Breast epithelium (tissue), 4 donors: ENCODE data around the gene TRIM56. TPM values are rescaled to one million over a fixed set of nuclear protein-coding genes. Genes with fewer than 3 reads are reported as not detected.
A peak's percentile ranks its signal among the peaks of the same experiment; 100 is the strongest.
"Not testable (repeated sequence)": the region's sequence is repeated elsewhere in the genome, so short reads cannot be mapped to it uniquely, and the experiment has no call there.

ENCODE experiments used
- DNase-seq, 2 donors: peaks; one replicate each; pipeline ENCODE4 v3.0.0-alpha.2; 2019; ENCODE audit warnings: low spot score in 2 of 2
- H3K27ac ChIP-seq, 2 donors: fragments of 200-600 bp; sonication (generic) in 1 of 2; one replicate each; pipeline ENCODE4 v1.5.1; 2016 to 2019; ENCODE audit warnings: mild to moderate bottlenecking in 1 of 2
- H3K27me3 ChIP-seq, 2 donors: fragments of 200-600 bp; sonication (generic) in 1 of 2; one replicate each; pipeline versions ENCODE4 v1.5.1 to v1.6.0; 2017 to 2019; ENCODE audit warnings: control low read depth in 1 of 2, mild to moderate bottlenecking in 1 of 2
- H3K36me3 ChIP-seq: fragments of 200-600 bp; one replicate; pipeline ENCODE4 v1.5.1; 2019
- H3K4me1 ChIP-seq, 2 donors: fragments of 200-600 bp; sonication (generic); one replicate each; pipeline ENCODE4 v1.5.1; 2016 to 2019; ENCODE audit warnings: control low read depth in 1 of 2
- H3K4me3 ChIP-seq, 3 donors: fragments of 200-600 bp; sonication (generic); 1 replicate in 2 of 3; 2 replicates in 1 of 3; pipeline ENCODE4 v1.5.1; 2016 to 2019; ENCODE audit warnings: mild to moderate bottlenecking in 3 of 3, moderate library complexity in 2 of 3
- H3K9me3 ChIP-seq, 2 donors: fragments of 200-600 bp; sonication (generic) in 1 of 2; one replicate each; pipeline ENCODE4 v1.5.1; 2016 to 2019; ENCODE audit warnings: control low read depth in 1 of 2
- POLR2A ChIP-seq: fragments of 450-650 bp; IDR thresholded peaks from one replicate; pipeline ENCODE4 v1.6.1; 2016; ENCODE audit warnings: antibody characterized with exemption, mild to moderate bottlenecking, moderate library complexity
- POLR2AphosphoS5 ChIP-seq, 3 donors: sonication (generic); formaldehyde crosslinking; IDR thresholded peaks; one replicate each; pipeline ENCODE4 v1.6.1; 2017; ENCODE audit warnings: antibody characterized with exemption in 3 of 3
- intact Hi-C: fragments of 100-400 bp; cut with DNase I; formaldehyde crosslinking; loops from one replicate; pipeline ENCODE4 v1.15.1; 2023; ENCODE audit warnings: low total_unique reads
- total RNA-seq, 3 donors: library from RNA; depleted of rRNA; stranded (reverse); fragments of >200 nt; gene quantifications; one replicate each; pipeline ENCODE4 v1.1.0, GENCODE V29; 2016
- TF ChIP-seq, protein P1 (sequence below), 3 donors: fragments of 450-650 bp; IDR thresholded peaks; one replicate each; pipeline ENCODE4 v1.5.1; 2016 to 2017; ENCODE audit warnings: antibody characterized with exemption in 3 of 3, mild to moderate bottlenecking in 3 of 3, moderate library complexity in 3 of 3

Gene TRIM56
- total RNA-seq, 3 donors from 2014 or later, result 14.1 to 21.6 (median 19.9) TPM

DNA sequence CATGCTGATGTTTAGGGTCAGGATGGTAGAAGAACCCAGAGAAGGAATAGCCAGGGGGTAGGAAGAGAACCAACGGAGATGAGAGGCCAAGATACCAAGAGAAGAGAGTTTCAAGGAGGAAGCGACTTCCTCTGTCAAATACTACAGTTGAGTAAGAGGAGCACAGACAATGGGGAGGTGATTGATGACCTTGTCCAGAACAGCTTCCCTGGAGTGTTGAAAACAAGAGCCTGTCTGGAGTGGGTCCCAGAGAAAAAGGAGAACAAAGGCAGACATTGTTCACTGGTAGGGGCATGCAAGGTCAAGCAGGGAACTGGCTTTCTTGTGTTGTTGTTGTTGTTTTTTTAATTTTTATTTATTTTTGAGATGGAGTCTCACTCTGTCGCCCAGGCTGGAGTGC, 9.6 kb upstream of the TRIM56 start:
- Histone ChIP-seq H3K27ac (no peak overlapping the region), H3K9me3 (no peaks in the 10 kb centered on the region), H3K36me3 (no peaks in the 10 kb centered on the region), H3K4me1 (no peaks in the 10 kb centered on the region), H3K4me3 (no peak overlapping the region), H3K27me3 (no peaks in the 10 kb centered on the region)
- TF ChIP-seq POLR2AphosphoS5 (IDR thresholded peaks at IDR 0.05) (no peak), POLR2A (no peak)
- TF ChIP-seq, protein P1, sequence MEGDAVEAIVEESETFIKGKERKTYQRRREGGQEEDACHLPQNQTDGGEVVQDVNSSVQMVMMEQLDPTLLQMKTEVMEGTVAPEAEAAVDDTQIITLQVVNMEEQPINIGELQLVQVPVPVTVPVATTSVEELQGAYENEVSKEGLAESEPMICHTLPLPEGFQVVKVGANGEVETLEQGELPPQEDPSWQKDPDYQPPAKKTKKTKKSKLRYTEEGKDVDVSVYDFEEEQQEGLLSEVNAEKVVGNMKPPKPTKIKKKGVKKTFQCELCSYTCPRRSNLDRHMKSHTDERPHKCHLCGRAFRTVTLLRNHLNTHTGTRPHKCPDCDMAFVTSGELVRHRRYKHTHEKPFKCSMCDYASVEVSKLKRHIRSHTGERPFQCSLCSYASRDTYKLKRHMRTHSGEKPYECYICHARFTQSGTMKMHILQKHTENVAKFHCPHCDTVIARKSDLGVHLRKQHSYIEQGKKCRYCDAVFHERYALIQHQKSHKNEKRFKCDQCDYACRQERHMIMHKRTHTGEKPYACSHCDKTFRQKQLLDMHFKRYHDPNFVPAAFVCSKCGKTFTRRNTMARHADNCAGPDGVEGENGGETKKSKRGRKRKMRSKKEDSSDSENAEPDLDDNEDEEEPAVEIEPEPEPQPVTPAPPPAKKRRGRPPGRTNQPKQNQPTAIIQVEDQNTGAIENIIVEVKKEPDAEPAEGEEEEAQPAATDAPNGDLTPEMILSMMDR (IDR thresholded peaks at IDR 0.05), result no peak
- intact Hi-C loops, result no loop called here
- DNase-seq, result no peak

DNA sequence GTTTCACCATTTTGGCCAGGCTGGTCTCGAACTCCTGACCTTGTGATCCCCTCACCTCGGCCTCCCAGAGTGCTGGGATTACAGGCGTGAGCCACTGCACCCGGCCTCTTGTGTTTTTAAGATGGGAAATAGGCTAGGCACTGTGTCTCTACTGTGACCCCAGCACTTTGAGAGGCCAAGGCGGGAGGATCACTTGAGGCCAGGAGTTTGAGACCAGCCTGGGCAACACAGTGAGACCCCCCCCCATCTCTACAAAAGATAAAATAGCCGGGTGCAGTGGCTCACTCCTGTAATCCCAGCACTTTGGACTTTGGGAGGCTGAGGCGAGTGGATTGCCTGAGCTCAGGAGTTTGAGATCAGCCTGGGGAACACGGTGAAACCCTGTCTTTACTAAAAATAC, 9.1 kb upstream of the TRIM56 start:
- H3K4me3 ChIP-seq, H3K36me3 ChIP-seq, H3K27ac ChIP-seq, intact Hi-C loops, H3K9me3 ChIP-seq, H3K27me3 ChIP-seq, H3K4me1 ChIP-seq, DNase-seq: not testable (repeated sequence)

DNA sequence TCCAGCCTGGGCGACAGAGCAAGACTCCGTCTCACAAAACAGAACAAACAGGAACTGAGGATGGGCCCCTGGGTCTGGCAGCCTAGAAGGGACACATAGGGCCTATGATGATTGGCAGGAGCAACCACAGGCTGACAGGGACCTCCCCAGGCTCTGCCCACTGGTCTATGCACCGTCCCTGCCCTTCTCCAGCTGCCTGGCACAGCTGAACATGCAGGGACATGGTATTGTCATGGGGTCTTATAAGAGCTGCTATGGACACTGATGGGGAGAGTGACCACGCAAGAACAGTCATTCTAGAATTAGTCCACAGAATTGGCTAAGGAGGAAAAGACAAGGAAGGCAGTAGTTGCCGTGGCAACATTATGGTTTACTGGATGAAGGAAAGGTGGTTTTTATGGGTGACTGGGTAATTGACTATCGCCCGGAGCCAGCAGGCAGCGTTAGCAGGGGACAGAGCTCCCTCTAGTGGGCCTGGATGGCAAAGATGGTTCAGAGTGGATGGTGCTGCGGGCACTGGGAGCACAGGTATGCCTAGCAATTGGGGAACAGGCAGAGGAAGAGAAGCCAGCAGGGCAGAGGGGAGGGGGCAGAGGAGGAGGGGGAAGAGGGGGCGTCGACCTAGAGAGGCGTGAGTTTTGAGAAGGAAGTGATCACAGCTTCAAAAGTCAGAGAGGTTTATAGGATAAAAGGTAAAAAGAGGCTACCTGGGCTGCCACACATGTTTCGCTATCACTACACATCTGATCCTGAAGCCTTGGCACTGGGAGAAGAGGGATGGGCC, 7.8 kb upstream of the TRIM56 start:
- H3K4me1 ChIP-seq, result no peaks in the 10 kb centered on the region
- no peaks in the 10 kb centered on the region for H3K27me3 ChIP-seq
- intact Hi-C loops, result no loop called here
- H3K27ac ChIP-seq, result no peak overlapping the region
- H3K36me3 ChIP-seq, result no peaks in the 10 kb centered on the region
- no peaks in the 10 kb centered on the region for H3K9me3 ChIP-seq
- TF ChIP-seq POLR2A (no peak), POLR2AphosphoS5 (IDR thresholded peaks at IDR 0.05) (no peak)
- TF ChIP-seq, protein P1 (IDR thresholded peaks at IDR 0.05), result peak; percentile 27 to 71 (median 58)
- peak; percentile 61 to 79 for DNase-seq
- H3K4me3 ChIP-seq, result no peak overlapping the region

DNA sequence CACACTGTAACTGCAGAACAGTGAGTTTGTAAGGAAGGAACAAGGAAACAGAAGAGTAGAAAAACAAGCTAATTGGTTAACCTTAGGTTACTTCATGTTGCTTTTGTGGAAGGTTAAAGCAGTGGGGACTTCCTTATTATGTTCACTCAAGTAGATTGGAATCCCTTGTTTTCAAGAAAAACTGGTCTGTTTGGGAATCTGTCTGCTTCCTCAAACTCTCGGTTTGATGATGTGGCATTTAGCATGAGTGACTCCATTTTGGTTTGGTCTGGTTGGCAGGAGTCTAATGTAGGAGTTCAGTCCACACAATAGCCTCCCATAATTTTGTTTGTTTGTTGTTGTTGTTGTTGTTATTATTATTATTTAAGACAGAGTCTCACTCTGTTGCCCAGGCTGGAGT, 3.8 kb upstream of the TRIM56 start:
- no peak for DNase-seq
- Histone ChIP-seq H3K9me3 (no peaks in the 10 kb centered on the region), H3K27ac (no peak overlapping the region), H3K36me3 (no peaks in the 10 kb centered on the region), H3K4me1 (no peaks in the 10 kb centered on the region), H3K4me3 (no peak overlapping the region), H3K27me3 (no peaks in the 10 kb centered on the region)
- intact Hi-C loops, result no loop called here
- TF ChIP-seq, protein P1 (IDR thresholded peaks at IDR 0.05), result no peak
- TF ChIP-seq POLR2AphosphoS5 (IDR thresholded peaks at IDR 0.05) (no peak), POLR2A (no peak)

DNA sequence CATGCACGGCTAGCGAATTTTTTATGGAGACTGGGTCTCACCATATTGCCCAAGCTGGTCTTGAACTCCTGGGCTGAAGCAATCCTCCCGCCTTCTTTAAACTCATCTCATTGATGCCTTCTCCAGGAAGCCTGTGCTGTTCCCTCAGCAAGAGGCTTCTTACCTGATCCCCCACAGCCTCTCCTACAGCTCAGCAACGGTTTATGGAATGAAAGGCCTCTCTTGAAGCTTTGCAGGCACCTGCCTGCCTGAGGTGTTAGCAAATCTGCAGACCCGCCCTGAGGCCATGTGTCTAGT, 468 bp upstream of the TRIM56 start:
- Histone ChIP-seq H3K4me1 (peaks cover 0 to 7% of the 10 kb centered on the region in 2 donors), H3K36me3 (no peaks in the 10 kb centered on the region), H3K27me3 (no peaks in the 10 kb centered on the region), H3K9me3 (no peaks in the 10 kb centered on the region), H3K27ac (peak overlapping the region; percentile 97 to 98), H3K4me3 (peak overlapping the region; percentile 64 to 87 (median 76))
- TF ChIP-seq POLR2A, result no peak
- no peak for TF ChIP-seq POLR2AphosphoS5 (IDR thresholded peaks at IDR 0.05)
- TF ChIP-seq, protein P1 (IDR thresholded peaks at IDR 0.05), result no peak
- no peak for DNase-seq
- intact Hi-C loops, result no loop called here
